Endothelial cell of umbilical vein (primary cell): ENCODE results near the gene RLF. TPM values are rescaled to one million over a fixed set of nuclear protein-coding genes. Genes with fewer than 3 reads are reported as not detected.

Experiments used
- BruUV-seq: library from RNA; stranded (reverse); fragments of 400-500 nt; replicated peaks from 2 replicates; lab custom pipeline; 2021; lab: Mats Ljungman, UMichigan
- CTCF ChIA-PET: fragments of 300-600, 350-600 bp; sonication (Branson Sonifier 250); formaldehyde crosslinking; loops from one replicate; lab custom pipeline; 2021; ENCODE audit warnings: antibody characterized with exemption, inconsistent platforms; lab: Charles Lee
- POLR2A ChIA-PET: fragments of 300-600, 350-600 bp; sonication (Branson Sonifier 250); formaldehyde crosslinking; loops from one replicate; lab custom pipeline; 2021; ENCODE audit warnings: antibody characterized with exemption, inconsistent platforms; lab: Charles Lee
- DNase-seq: peaks from one replicate; pipeline ENCODE4 v3.0.0-alpha.2; 2011; ENCODE audit warnings: low read depth, low spot score
- FAIRE-seq: peaks from 2 replicates; lab custom pipeline; 2011; peaks lifted over from hg19 to GRCh38; lab: Jason Lieb, UNC
- H2AFZ ChIP-seq: 2 replicates; pipeline ENCODE4 v1.6.0; 2012; ENCODE audit warnings: low read depth, low read length, control low read depth, inconsistent platforms
- H3K27ac ChIP-seq: 2 replicates; pipeline ENCODE4 v1.5.1; 2011; ENCODE audit warnings: low read depth, mild to moderate bottlenecking, control low read depth, low read length, moderate library complexity; ENCODE audit not compliant: insufficient read depth
- H3K27me3 ChIP-seq, 2 experiments: 2 replicates each; pipeline versions ENCODE4 v1.6.0 to v1.6.1; 2011; ENCODE audit warnings: low read length in 2 of 2, mixed read lengths in 1 of 2; ENCODE audit not compliant: control insufficient read depth in 2 of 2, insufficient read depth in 2 of 2
- H3K36me3 ChIP-seq, 2 experiments: 2 replicates in 1 of 2; 3 replicates in 1 of 2; pipeline ENCODE4 v1.5.1; 2011; ENCODE audit warnings: low read length in 2 of 2, mild to moderate bottlenecking in 1 of 2, moderate library complexity in 1 of 2; ENCODE audit not compliant: control insufficient read depth in 2 of 2, insufficient read depth in 2 of 2; ENCODE audit errors: extremely low read depth in 1 of 2
- H3K4me1 ChIP-seq: 3 replicates; pipeline ENCODE4 v1.5.1; 2011; ENCODE audit warnings: mild to moderate bottlenecking, low read length; ENCODE audit not compliant: control insufficient read depth, insufficient read depth; ENCODE audit errors: extremely low read depth
- H3K4me2 ChIP-seq: 2 replicates; pipeline ENCODE4 v1.6.1; 2011; ENCODE audit warnings: low read length, control low read depth, mixed read lengths; ENCODE audit not compliant: insufficient read depth
- H3K4me3 ChIP-seq, 3 experiments: fragments of 200-600 bp in 1 of 3; sonication (generic), shearing (Covaris generic) in 1 of 3; replicated peaks in 1 of 3; 2 replicates each; pipeline ENCODE4 v1.5.1; 2011 to 2016; ENCODE audit warnings: control low read depth in 3 of 3, low read length in 3 of 3, mild to moderate bottlenecking in 2 of 3, inconsistent platforms in 1 of 3, low read depth in 1 of 3, moderate library complexity in 1 of 3; ENCODE audit not compliant: insufficient read depth in 1 of 3
- H3K79me2 ChIP-seq: 2 replicates; pipeline ENCODE4 v1.6.0; 2012; ENCODE audit warnings: low read length, inconsistent platforms; ENCODE audit not compliant: control insufficient read depth, insufficient read depth
- H3K9ac ChIP-seq: replicated peaks from 2 replicates; pipeline ENCODE3; 2011; ENCODE audit warnings: low read length, control low read depth; ENCODE audit not compliant: insufficient read depth; ENCODE audit errors: extremely low read depth
- H3K9me1 ChIP-seq: replicated peaks from 3 replicates; pipeline ENCODE4 v1.6.0; 2011; ENCODE audit warnings: mild to moderate bottlenecking, low read length; ENCODE audit not compliant: control insufficient read depth, insufficient read depth; ENCODE audit errors: extremely low read depth
- H3K9me3 ChIP-seq: replicated peaks from 2 replicates; pipeline ENCODE4 v1.5.1; 2012; ENCODE audit warnings: low read length, inconsistent platforms; ENCODE audit not compliant: control insufficient read depth, insufficient read depth
- H4K20me1 ChIP-seq: replicated peaks from 2 replicates; pipeline ENCODE3; 2011; ENCODE audit warnings: mild to moderate bottlenecking, low read length; ENCODE audit not compliant: control insufficient read depth, insufficient read depth; ENCODE audit errors: extremely low read depth
- CTCF ChIP-seq, 2 donors: IDR thresholded peaks; 1 replicate in 1 of 2; 2 replicates in 1 of 2; pipeline ENCODE4 v1.5.1; 2011; ENCODE audit warnings: low read length in 2 of 2, mild to moderate bottlenecking in 2 of 2, moderate library complexity in 2 of 2, control low read depth in 1 of 2, inconsistent platforms in 1 of 2, low read depth in 1 of 2; ENCODE audit not compliant: insufficient read depth in 1 of 2; ENCODE audit errors: extremely low read depth in 1 of 2
- EZH2 ChIP-seq: IDR thresholded peaks from 2 replicates; pipeline ENCODE4 v1.6.1; 2012; ENCODE audit warnings: borderline replicate concordance, low read depth, mild to moderate bottlenecking, moderate library complexity, low read length, inconsistent platforms; ENCODE audit not compliant: severe bottlenecking
- FOS ChIP-seq: IDR thresholded peaks from 2 replicates; pipeline ENCODE4 v1.6.1; 2011; ENCODE audit warnings: mild to moderate bottlenecking, low read length, moderate library complexity, borderline replicate concordance; ENCODE audit not compliant: insufficient read depth
- GATA2 ChIP-seq: IDR thresholded peaks from 2 replicates; pipeline ENCODE4 v1.7.0; 2011; ENCODE audit warnings: low read depth, mild to moderate bottlenecking, moderate library complexity, mixed read lengths, low read length; ENCODE audit not compliant: insufficient read length, insufficient read depth
- JUN ChIP-seq: IDR thresholded peaks from 2 replicates; pipeline ENCODE4 v1.6.1; 2011; ENCODE audit warnings: borderline replicate concordance, low read depth; ENCODE audit not compliant: insufficient read length, insufficient read depth
- MAX ChIP-seq: IDR thresholded peaks from 2 replicates; pipeline ENCODE4 v1.6.1; 2011; ENCODE audit not compliant: insufficient read depth, insufficient read length
- MYC ChIP-seq: IDR thresholded peaks from one replicate; pipeline ENCODE4 v1.6.1; 2011; ENCODE audit warnings: mild to moderate bottlenecking, low read depth, low read length
- POLR2A ChIP-seq: IDR thresholded peaks from 2 replicates; pipeline ENCODE4 v1.6.1; 2012; ENCODE audit warnings: low read depth, mild to moderate bottlenecking, control low read depth, low read length
- POLR2AphosphoS5 ChIP-seq: IDR thresholded peaks from 2 replicates; pipeline ENCODE4 v1.6.1; 2012; ENCODE audit warnings: low read depth, mild to moderate bottlenecking, control low read depth, low read length, moderate library complexity; ENCODE audit not compliant: insufficient read depth
- dilution Hi-C: fragments of 300-500 bp; cut with MboI; formaldehyde crosslinking; loops from one replicate; pipeline ENCODE4 v1.15.0; 2019; ENCODE audit warnings: low sequenced_read_pairs; ENCODE audit not compliant: extremely low pct_ligation_motif_present
- intact Hi-C: fragments of 100-400 bp; cut with micrococcal nuclease; formaldehyde crosslinking; loops from one replicate; pipeline ENCODE4 v1.10.0; 2022
- polyA plus RNA-seq, 4 experiments: library from polyadenylated mRNA; depleted of rRNA in 3 of 4; stranded (reverse) in 3 of 4; unstranded in 1 of 4; fragments of >200 nt; gene quantifications; 2 replicates each; pipeline versions ENCODE4 v1.2.1 to v1.2.3, GENCODE V29; 2011 to 2012; ENCODE audit warnings: missing spikeins in 1 of 4
- total RNA-seq: library from RNA; stranded (reverse); gene quantifications from 2 replicates; pipeline ENCODE4 v1.2.3, GENCODE V29; 2021

Gene RLF
- total and polyA plus RNA-seq, 2 donors (not counting 3 experiments of a cell fraction or from before 2014, with no cell fraction given) = 2.7 to 9.4 TPM

DNA sequence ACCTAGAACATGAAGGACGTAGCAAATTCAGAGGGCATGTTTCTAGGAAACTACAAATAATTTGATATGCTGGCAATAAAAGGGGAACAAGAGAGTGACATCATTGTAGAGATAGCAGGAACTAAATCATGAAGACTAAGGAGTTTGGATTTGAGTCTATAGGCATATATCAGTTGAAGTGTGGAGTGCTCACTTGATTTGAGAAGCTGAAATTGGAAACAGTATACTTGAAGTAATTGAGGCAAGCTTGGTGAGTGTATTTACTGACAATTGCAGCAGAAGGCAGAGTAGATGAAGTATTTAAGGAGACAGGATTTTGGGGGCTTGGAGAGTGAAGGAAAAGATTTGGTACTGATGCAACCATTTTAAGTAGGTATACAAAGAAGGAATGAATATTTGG, 80.2 kb downstream of the RLF start:
- no peak overlapping the region for H3K27ac ChIP-seq
- no peak for FAIRE-seq
- BruUV-seq = no TSS peak
- H4K20me1 ChIP-seq = no peaks in the 10 kb centered on the region
- H3K36me3 ChIP-seq = peaks cover 2 to 8% of the 10 kb centered on the region in 2 experiments
- DNase-seq = no peak
- dilution Hi-C loops = no loop called here
- POLR2A ChIA-PET = no interaction called here
- H3K9ac ChIP-seq = no peak overlapping the region
- H3K27me3 ChIP-seq = no peaks in the 10 kb centered on the region
- intact Hi-C loops = no loop called here
- no peak for TF ChIP-seq POLR2A
- TF ChIP-seq MAX = no peak
- no peak for TF ChIP-seq CTCF (IDR thresholded peaks at IDR 0.05; ENCODE audit: extremely low read depth in 1 of 2, insufficient read depth in 1 of 2, low read depth in 1 of 2, low read length in 2 of 2)
- TF ChIP-seq JUN = peak; percentile 2
- TF ChIP-seq EZH2 = no peak
- TF ChIP-seq GATA2 = no peak
- TF ChIP-seq FOS = no peak
- no peak for TF ChIP-seq MYC
- no peak for TF ChIP-seq POLR2AphosphoS5
- H3K79me2 ChIP-seq = no peaks in the 10 kb centered on the region
- no peaks in the 10 kb centered on the region for H3K9me1 ChIP-seq
- peaks cover 16% of the 10 kb centered on the region for H3K4me1 ChIP-seq
- no peak overlapping the region for H3K4me2 ChIP-seq
- no peak overlapping the region for H2AFZ ChIP-seq
- no peaks in the 10 kb centered on the region for H3K9me3 ChIP-seq
- CTCF ChIA-PET = interaction anchor here (0.7 to 1.9 kb wide), 4 partner anchors 10 to 97 kb away, joined by 4 to 6 read pairs (median 5); no protein-coding TSS in a partner anchor
- no peak overlapping the region for H3K4me3 ChIP-seq
